Adrenal gland (tissue), 12 donors: Measurements from ENCODE around the gene BICD1. TPM values are rescaled to one million over a fixed set of nuclear protein-coding genes. Genes with fewer than 3 reads are reported as not detected.

Source experiments
- DNase-seq, 7 donors: peaks; one replicate each; pipeline ENCODE4 v3.0.0-alpha.2; 2019 to 2020
- H3K27ac ChIP-seq, 5 donors: fragments of 200-600 bp; sonication (generic) in 4 of 5; 1 replicate in 3 of 5; 2 replicates in 2 of 5; pipeline versions ENCODE4 v1.5.1 to v1.8.0; 2016 to 2020; ENCODE audit warnings: mild to moderate bottlenecking in 1 of 5
- H3K27me3 ChIP-seq: fragments of 200-600 bp; 2 replicates; pipeline ENCODE4 v1.8.0; 2021
- H3K36me3 ChIP-seq, 2 donors: fragments of 200-600 bp; replicated peaks in 1 of 2; 1 replicate in 1 of 2; 2 replicates in 1 of 2; pipeline versions ENCODE4 v1.5.1 to v1.8.0; 2018 to 2022
- H3K4me1 ChIP-seq, 2 donors: fragments of 200-600 bp; replicated peaks in 1 of 2; 1 replicate in 1 of 2; 2 replicates in 1 of 2; pipeline versions ENCODE4 v1.5.1 to v1.8.0; 2018 to 2021
- H3K4me3 ChIP-seq, 4 donors: fragments of 200-600 bp; sonication (generic) in 3 of 4; one replicate each; pipeline ENCODE4 v1.5.1; 2016 to 2018
- H3K9me3 ChIP-seq, 3 donors: fragments of 200-600 bp; sonication (generic) in 1 of 3; replicated peaks in 1 of 3; 1 replicate in 2 of 3; 2 replicates in 1 of 3; pipeline versions ENCODE4 v1.5.1 to v1.8.0; 2016 to 2021
- CTCF ChIP-seq, 6 experiments: fragments of 450-650 bp in 4 of 6; fragments of 200-600 bp in 2 of 6; sonication (generic) in 1 of 6; IDR thresholded peaks; 1 replicate in 5 of 6; 2 replicates in 1 of 6; pipeline versions ENCODE4 v1.5.1 to v1.8.0; 2016 to 2021; ENCODE audit warnings: antibody characterized with exemption in 6 of 6, mild to moderate bottlenecking in 2 of 6, moderate library complexity in 1 of 6
- POLR2A ChIP-seq, 2 donors: fragments of 450-650 bp; IDR thresholded peaks; one replicate each; pipeline ENCODE4 v1.6.1; 2017; ENCODE audit warnings: antibody characterized with exemption in 2 of 2, mild to moderate bottlenecking in 2 of 2, moderate library complexity in 1 of 2
- WGBS, 4 donors: extraction: QIAGEN DNeasy Blood & Tissue Kit in 2 of 4; methylation state at CpG; one replicate each; pipeline versions ENCODE4 v1.1.5 to v1.1.7; 2013 to 2017; 5-methylcytosine and 5-hydroxymethylcytosine counted together
- intact Hi-C, 2 donors: fragments of 100-400 bp; cut with DNase I; formaldehyde crosslinking; loops; one replicate each; pipeline versions ENCODE4 v1.14.1 to v1.15.0; 2022 to 2023
- polyA plus RNA-seq, 3 donors: library from polyadenylated mRNA; stranded (reverse); fragments of 200-250 nt in 2 of 3; fragments of 350-450 nt in 1 of 3; fragmentation: Illumina TruSeq in 1 of 3; extraction: RNeasy Lipid Tissue Mini Kit (QIAGEN cat#74804) in 1 of 3; gene quantifications; one replicate each; pipeline ENCODE4 v1.2.3, GENCODE V29; 2013 to 2014
- total RNA-seq, 9 donors: library from RNA; depleted of rRNA in 4 of 9; stranded (reverse); fragments of >200 nt in 4 of 9; fragments of 120-200 nt in 1 of 9; fragmentation: NEBNext Ultra II Directional in 1 of 9; extraction: Animal tissue kit (Norgen Biotek cat#: 25700) in 1 of 9; gene quantifications; one replicate each; pipeline versions ENCODE4 v1.1.0 to v1.2.4, GENCODE V29; 2013 to 2023
- donor health status: healthy with polysubstance abuse.
- donor health status: Bipolar disorder and iron deficiency.
- donor health status: DM: yes; HTN: yes; CAD: no.
- donor health status: DM: no; HTN: no; CAD: no.
- donor health status: DM: no; HTN: no; CAD: no.
- donor health status: DM: yes; HTN: yes; CAD: no.

Gene BICD1
- total and polyA plus RNA-seq, 12 donors = 2.9 to 18.2 (median 9.4) TPM

DNA sequence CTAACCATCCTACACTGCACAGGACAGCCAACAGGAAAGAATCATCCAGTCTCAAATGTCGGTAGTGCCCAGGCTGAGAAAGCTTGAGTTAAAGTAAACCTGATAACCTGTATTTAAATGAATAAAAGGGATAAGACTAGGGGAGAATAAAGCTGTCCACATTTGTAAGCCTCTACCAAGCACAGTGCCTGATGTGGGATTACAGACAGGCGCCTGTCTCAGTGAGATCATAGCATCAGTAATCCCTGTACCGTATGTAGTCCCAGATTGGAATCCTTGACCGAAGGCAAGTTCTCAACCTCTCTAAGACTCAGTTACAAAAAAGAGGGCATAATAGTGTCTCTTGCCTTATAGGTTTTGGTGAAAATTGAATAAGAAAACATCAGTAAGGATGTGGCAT lies 59.9 kb downstream of the BICD1 start:
- Histone ChIP-seq H3K27ac (no peak overlapping the region), H3K27me3 (no peaks in the 10 kb centered on the region), H3K4me3 (no peak overlapping the region), H3K4me1 (no peaks in the 10 kb centered on the region), H3K36me3 (no peaks in the 10 kb centered on the region), H3K9me3 (no peaks in the 10 kb centered on the region)
- intact Hi-C loops = no loop called here
- TF ChIP-seq CTCF (IDR thresholded peaks at IDR 0.05) = no peak
- no peak for TF ChIP-seq POLR2A (IDR thresholded peaks at IDR 0.05)
- 96 to 100% (median 97%) methylated on average over 4 of the region's 4 CpGs for WGBS, 4 donors
- no peak for DNase-seq

DNA sequence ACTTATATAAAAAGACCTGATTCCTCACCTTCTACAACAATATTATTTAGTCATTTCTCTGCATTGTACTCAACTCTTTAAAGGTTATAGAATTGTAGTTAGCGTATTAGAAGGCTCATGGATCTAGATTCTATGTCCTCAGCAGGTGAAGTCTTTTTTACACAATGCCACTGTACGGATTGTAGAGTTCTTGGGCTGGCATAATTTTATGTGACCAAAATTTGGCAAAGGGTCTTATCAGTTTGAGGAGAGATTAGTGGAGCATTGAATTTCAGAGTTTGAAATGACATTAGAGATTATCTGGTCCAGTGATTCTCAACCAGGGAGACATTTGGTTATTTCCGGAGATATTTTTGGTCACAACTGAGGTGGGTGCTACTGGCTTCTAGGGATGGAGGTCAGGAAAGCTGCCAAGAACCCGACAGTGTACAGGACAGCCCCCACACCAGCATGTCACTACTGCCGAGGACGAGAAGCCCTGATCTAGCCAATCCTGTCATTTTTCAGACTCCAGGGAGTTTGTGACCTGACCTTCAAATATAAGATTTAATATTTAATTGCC lies 63.9 kb downstream of the BICD1 start:
- intact Hi-C loops = no loop called here
- TF ChIP-seq POLR2A (IDR thresholded peaks at IDR 0.05) (no peak), CTCF (IDR thresholded peaks at IDR 0.05) (no peak)
- no peaks in the 10 kb centered on the region for H3K36me3 ChIP-seq
- H3K4me1 ChIP-seq = no peaks in the 10 kb centered on the region
- H3K27ac ChIP-seq = no peak overlapping the region
- no peaks in the 10 kb centered on the region for H3K27me3 ChIP-seq
- 74 to 83% (median 76%) methylated on average over 6 of the region's 6 CpGs for WGBS, 4 donors
- H3K9me3 ChIP-seq = no peaks in the 10 kb centered on the region
- H3K4me3 ChIP-seq = no peak overlapping the region
- no peak for DNase-seq

DNA sequence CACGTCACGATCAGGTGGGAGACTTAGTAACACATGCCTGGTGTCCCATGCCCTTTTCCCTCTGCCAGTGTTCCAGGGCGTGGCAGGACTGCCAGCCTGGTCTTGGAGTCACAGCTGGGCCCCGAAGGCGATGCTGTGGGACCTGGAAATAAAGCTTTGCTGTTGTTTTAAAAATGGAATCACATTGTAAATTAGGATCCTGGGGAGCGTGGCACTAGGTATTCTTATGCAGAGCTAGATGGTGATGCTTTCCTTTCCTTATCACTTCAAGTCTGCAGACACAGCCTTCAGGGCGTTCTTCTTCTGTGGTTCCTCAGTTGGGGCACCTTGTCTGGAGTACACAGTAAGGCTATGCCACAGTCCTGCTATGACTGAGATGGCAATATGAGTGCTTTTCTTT lies 64.6 kb downstream of the BICD1 start:
- DNase-seq = no peak
- Histone ChIP-seq H3K4me1 (no peaks in the 10 kb centered on the region), H3K27me3 (no peaks in the 10 kb centered on the region), H3K36me3 (no peaks in the 10 kb centered on the region), H3K9me3 (no peaks in the 10 kb centered on the region), H3K4me3 (no peak overlapping the region), H3K27ac (no peak overlapping the region)
- TF ChIP-seq CTCF (IDR thresholded peaks at IDR 0.05) (no peak), POLR2A (IDR thresholded peaks at IDR 0.05) (no peak)
- intact Hi-C loops = no loop called here
- WGBS, 4 donors = 82 to 96% (median 92%) methylated on average over 7 of the region's 7 CpGs

DNA sequence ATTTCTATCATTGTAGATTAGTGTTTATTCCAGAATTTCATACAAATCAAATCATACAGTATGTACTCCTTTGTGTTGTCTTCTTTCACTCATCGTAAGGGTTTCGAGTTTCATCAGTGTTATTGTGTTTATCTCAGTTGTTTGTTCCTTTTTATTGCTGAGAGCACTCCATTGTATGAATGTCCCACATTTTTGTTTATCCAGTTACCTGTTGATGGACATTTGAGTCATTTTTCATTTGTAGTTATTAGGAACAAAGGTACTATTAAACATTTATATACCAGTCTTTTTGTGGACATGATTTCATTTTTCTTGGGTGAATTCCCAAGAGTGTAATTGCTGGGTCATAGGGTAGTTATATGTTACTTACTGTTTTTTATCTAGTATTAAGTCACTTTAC lies 70.0 kb downstream of the BICD1 start:
- no peaks in the 10 kb centered on the region for H3K9me3 ChIP-seq
- no peaks in the 10 kb centered on the region for H3K27me3 ChIP-seq
- TF ChIP-seq CTCF (IDR thresholded peaks at IDR 0.05) = no peak
- no peak for TF ChIP-seq POLR2A (IDR thresholded peaks at IDR 0.05)
- H3K27ac ChIP-seq = no peak overlapping the region
- H3K4me1 ChIP-seq = no peaks in the 10 kb centered on the region
- WGBS, 4 donors = 96 to 100% (median 98%) methylated on average over 2 of the region's 2 CpGs
- intact Hi-C loops = no loop called here
- no peak for DNase-seq
- no peaks in the 10 kb centered on the region for H3K36me3 ChIP-seq
- H3K4me3 ChIP-seq = no peak overlapping the region
